GM18870 (cell line): ENCODE measurements around the gene HLCS.

ENCODE experiments used
- ATAC-seq: cut with Tn5 transposase; IDR thresholded peaks from one replicate; pipeline ENCODE4 v1.9.1; 2021; ENCODE audit warnings: moderate library complexity; ENCODE audit not compliant: unreplicated experiment

Gene HLCS

DNA sequence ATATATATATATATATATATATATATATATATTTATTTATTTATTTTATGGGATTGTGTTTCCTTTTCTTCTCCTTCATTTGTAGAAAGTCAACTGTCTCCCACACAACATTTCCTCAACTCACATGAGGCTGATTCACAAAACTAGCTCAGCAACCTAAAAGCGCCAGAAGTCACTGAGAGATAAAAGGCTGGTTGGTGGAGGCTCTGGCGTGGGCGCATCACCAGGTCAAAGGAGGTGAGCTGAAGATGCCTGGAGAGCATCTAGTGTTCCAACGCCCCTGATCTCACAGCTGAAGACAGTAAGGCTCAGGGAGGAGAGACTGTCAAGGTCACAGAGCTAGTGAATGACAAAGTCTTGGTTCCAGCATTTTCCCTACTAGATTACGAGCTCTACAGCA lies 78.0 kb downstream of the HLCS start:
- ATAC-seq = no peak

DNA sequence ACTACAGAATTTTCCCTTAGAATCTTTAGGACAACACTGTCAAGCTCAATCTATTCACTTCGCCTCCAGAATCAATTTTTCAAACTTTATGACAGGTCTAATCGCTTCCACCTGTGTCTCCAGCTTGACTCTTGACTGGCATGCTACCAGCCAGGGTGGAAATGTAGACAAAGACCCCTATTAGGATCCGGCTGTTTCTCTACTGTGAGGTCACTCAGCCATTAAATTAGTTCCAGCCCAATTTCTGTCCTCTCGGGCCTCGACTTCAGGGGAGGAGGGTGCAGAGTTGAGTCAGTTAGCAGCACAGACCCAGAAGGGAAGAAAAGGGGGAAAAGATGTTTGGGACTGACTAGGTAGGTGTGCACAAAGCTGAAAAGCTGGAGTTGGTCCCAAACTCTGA lies 78.5 kb downstream of the HLCS start:
- no peak for ATAC-seq

DNA sequence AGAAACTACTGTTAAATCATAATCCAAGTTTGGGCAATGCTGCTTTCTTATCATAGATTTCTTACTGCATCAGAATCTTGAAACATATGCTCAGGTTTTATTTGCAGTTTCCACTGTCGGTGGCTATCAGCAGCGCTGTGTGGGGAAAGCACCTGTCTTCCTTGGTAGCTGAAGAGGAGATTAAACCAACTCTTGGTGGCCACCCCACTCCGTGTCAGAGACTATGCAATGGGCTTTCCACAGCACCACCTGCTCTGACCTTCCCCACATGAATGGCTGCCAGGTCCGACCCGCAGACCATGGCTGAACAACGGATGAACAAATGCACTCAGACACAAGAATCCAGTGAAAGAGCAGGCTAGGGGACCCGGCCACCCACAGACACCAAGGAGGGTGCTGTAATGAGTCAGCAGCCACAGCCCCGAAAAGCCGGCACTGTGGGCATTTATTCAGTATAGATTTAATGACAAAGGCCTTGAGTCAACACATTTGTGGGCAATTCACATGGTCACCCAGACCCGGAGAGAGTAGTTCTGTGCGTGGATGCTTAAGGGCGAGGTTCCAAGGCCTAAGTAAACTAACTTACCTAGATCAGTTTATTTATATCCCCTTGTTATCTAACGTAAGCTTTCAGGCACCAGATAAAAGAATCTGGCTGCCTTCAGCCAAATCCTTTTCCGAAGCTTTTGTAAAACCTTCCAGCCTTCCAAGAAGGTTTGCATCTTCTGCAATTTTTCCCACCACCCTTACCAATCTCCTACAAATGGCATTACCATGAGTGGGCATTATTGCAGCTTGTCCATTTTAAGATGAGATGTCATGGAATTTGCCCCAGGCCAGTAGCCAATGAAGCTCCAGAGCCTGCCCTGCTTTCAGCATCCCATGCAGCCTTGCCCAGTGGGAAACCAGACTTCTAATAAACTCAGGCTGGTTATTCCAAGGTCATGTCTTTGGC lies 82.7 kb downstream of the HLCS start:
- ATAC-seq = no peak

DNA sequence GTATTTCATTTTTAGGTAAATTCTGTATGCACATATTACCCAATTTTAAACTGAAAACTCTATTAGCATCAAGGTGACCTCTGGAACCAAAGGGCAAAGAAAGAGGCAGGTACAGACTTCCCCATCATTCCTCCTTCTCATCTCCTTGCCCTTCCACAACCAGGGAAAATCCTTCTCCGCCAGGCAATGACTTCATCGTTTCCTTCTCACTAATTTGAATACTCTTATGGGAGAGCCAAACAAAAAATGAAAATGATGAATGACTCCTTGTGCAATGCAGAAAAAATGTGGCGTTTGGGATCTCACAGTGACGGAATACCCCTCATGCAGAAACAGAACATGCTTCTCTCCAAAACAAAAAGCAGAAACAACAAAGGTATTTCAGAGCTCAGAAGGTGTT lies 83.7 kb downstream of the HLCS start:
- no peak for ATAC-seq

DNA sequence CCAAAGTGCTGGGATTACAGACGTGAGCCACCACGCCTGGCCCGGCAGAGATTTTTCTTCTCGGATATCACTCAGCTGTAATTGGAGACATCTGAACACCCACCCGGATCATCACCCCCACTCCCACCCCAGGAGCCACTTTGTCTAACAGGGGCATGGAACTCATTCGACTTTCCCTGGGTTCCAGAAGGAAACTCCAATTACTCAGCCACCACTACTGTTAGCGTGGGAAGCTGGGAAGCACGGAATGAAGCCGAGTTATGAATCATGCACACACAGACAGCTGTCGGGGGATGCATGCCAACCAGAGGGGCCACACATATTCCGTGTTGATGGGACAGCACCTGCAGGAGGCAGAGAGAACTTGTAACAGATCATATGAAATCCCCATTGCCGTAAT lies 85.2 kb downstream of the HLCS start:
- ATAC-seq = no peak

DNA sequence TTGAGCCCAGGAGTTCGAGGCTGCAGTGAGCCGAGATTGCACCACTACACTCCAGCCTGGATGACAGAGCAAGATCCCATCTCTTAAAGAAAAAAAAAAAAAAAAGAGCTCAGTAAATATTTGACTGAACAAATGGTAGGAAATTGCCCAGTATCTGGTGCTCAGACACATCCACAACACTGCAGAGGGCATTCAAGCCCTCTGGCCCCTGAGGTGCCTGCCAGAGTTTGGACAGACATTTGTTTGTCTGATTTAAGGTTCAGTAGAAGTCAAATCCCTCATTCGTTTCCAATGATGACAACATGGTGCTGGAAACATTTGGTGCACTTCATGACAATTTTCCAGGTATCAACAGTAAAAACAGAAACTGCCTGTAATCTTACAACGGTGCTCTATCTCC lies 86.6 kb downstream of the HLCS start:
- ATAC-seq = no peak

DNA sequence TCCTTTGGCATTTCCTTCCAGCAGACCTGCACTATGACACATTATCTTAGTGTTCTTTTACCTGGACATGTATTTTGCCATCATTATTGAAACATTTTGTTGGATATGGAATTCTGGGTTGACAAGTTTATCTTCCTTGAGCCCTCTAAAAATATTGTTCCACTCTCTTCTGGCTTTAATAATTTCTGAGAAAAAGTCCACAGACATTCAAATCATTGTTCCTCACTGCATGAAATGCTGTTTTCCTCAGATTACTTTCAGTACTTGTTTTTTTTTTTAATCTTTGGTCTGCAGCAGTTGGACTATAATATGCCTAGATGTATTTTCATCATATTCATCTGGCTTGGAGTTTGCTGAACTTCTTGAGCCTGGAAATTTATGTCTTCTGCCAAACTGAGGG lies 88.7 kb downstream of the HLCS start:
- no peak for ATAC-seq

DNA sequence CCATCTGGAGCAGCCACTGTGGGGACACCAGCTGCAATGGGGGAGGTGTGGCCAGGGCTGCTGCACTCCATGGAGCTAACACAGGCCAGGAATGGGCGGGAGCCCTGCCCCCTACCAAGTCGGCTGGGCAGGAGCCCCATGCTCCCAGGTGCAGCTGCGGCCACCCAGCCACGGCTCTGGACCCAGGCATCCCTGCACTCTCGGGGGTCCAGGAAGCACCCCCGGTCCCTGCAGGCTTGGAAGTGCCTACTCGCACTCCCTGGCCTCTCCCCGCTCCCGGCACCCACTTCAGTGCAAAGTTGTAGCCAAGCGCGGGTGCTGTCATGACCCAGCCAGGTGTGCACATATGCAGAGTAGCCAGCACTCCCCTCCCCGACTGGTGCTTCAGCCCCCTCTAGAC lies 91.8 kb downstream of the HLCS start:
- ATAC-seq = no peak

DNA sequence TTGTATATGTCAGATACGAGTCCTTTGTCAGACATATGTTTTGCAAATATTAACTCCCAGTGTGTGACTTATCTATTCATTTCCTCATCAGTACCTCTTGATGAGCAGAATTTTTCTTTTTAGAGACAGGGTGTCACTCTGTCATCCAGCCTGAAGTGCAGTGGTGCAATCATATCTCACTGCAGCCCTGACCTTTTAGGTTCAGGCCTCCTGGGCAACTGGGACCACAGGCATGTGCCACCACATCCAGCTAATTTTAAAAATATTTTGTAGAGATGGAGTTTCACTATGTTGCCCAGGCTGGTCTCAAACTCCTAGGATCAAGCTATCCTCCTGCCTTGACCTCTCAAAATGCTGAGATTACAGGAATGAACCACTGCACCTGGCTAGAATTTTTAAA lies 93.0 kb downstream of the HLCS start:
- ATAC-seq = no peak

DNA sequence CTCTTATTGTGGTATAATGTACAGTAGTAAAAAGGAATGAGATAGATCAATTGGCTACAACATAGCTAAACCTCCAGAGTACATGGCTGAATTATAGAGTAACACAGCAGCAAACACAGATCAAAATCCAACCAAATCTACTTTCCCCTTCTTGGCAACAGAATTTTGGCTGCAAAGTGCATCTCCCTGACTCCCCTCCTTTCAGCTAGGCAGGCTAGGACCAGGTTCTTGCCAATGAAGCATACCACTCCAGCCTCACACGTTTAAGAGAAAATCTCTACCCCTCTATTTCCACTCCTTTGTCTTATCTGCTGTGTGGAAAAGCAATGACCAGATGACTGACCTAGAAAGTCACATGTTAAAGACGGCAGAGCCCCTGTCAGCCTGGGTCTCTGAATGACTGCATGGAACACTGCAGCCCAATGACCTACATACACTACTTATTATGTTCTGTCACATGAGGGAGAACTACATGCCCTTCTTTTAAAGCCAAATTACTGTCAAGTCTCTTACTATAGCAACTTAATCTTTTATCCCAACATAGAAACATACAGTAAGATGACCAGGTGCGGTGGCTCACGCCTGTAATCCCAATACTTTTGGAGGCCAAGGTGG lies 99.1 kb downstream of the HLCS start:
- no peak for ATAC-seq

DNA sequence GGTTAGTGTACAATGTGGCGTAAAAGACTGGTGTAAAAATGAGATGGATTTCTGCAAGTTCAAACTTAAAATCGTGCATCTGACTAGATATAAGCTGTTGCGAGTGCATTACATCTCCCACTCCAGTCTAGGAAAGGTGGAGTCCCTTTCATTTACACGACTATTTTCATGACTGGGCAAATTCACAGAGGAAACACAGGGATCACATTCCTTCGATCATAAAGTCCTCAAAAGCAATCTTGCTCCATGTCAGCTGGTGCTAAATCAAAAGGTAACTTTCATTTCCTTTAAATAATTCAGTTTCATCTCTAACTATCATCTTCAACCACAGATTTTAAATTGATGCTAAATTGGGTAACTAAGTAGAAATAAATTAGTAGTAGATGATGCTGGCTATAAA lies 100.0 kb downstream of the HLCS start:
- no peak for ATAC-seq

DNA sequence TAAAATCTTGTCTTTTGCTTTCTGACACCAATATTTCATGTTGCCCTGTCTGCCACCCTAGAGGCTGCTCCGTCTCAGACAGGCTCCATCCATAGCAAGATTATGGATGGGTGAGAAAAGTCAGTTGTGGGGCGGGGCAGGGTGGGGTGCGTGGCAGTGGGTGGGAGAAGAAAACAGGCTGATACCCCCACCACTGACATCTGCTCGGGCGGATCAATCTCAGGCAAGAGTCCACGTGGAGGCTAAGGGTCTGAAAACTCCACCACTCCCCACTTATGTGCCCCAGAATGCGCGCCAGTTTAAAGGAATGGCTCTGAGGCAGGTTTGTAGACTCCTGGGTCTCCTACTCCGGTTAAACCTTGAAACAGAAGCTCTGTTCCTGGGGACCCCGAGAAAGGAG lies 101.5 kb downstream of the HLCS start:
- no peak for ATAC-seq

DNA sequence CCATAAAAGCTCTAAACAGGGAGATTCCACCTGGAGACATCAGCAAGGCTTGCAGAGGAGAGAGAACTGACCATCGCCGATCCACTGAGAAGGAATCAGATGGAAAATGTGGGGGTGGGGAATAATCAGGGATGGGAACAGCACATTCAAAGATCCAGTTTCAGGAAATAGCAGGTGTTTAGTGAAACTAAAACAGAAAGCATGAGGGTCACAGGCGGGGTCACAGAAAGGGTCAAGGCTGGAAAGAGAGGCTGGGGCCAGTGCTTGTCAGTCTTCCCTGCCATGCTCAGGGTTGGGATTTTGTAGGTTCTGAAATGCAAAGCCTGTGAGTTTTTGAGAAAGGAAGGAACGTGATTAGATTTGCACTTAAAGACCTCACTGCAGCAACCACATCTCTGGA lies 103.2 kb downstream of the HLCS start:
- ATAC-seq = no peak

DNA sequence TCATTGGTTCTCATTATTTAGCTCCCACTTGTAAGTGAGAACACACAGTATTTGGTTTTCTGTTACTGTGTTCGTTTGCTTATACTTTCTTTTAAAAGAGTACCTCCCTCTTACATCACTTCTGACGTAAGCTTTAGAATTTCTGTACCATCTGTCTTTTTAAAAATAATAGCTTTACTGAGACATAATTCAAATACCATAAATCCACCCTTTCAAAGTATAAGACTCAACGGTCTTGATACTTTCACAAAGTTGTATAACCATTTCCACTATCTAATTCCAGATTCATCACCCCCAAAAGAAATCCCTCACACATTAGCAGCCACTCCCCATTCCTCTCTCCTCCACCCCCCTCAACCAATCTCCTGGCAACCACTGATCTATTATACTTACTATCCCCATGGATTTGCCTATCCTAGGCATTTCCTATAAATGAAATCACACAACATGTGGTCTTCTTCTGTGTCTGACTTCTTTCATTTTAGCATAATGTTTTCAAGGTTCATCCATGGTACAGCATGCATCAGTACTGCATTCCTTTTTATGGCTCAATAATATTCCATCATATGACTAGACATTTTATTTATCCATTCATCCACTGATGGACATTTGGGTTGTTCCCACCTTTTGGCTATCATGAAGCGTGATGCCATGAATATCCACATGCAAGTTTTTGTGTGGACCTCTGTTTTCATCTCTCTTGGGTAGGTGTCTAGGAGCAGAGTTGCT lies 104.7 kb downstream of the HLCS start:
- no peak for ATAC-seq

DNA sequence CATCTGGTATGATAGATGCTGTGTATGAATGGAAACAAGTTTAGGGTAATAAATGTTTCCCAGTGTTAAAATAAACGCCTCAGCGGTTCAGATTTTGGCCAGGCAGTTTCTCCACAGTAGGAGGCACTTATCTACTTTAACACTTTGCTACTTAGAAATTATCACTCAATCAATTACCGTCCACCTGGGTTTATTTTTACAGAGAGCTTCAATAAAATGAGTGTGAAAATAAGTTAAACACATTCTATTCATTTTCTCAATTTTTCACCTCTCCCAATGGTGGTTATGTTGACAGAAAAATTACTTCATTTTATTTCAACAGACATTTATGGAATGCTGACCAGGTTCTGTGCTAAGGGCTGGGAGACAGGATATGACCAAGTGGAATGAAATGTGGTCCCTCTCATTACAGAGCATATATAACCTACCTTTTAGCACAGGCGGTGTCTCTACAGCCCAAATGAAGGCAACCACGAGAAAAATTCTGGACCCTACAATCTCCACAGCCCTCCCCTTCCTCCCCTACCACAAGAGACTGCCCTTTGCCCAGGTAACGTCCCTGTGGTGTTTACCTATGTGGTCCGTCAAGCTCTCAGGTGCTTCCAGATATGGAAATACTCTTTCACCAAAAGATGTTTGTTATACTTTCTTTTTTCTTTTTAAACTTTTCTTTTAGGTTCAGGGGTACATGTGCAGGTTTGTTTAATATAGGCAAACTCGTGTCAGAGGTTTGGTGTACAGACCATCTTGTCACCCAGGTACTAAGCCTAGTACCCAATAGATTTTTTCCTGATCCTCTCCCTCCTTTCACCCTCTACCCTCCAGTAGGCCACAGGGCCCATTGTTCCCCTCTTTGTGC lies 105.5 kb downstream of the HLCS start:
- no peak for ATAC-seq

DNA sequence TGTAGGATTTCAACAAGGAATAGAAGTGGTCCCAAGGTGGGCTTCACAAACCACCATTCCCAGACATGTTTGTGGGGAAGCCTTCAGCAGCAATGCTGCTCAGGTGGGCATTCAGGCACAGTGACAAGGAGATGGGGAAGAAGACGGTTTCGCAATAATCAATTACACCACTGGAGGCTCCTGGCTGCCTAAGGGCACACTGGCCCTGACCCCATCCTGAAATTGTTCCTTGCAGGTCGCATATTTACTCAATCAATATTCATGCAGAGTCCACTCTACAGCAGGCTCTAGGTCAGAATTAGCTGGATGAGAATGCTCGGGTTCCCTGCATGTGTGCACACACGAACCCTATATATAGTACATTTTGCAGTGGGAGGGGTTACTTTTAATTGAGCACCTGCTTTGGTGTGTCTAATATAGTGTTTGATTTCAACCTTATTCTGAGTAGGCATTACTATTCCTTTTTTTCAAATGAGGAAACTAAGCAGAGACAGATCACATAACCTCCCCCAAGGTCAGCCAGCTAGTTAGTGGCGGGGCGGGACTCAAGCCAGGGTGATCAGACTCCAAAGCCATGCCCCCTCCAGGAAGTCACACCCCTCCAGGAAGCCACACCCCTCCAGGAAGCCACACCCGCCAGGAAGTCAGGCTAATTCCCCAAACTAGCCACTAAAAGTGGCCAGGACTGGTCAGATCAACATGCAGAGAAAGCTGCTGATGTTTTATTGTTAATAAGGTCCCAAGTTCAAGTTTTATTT lies 106.5 kb downstream of the HLCS start:
- no peak for ATAC-seq

DNA sequence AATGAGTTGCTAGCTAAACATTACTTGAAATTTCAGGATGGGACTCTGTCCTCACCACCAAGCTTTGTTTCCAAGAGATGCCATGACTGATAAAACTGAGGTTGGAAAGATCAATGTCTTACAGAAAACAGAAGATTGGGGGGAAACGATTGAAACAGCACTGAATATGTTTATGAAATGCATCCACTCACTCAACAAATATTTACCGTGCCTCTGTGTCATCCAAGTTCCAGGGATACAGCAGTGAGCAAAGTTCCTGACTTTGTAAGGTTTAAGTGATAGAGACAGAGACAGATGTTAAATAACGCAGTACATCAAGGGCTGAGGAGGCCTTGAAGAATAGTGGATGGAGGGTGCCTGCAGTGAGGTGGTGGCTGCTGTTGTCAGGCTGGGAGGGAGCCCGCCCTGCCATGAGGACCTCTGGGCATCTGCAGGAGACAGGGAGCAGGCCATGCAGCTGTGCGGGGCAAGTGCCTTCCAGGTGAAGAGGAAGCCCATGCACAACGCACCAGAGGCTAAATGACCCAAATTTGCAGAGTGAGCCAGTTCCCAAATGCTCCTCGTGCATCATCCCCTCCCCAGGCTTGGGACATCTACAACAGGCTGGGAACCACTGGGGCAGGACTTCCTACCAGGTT lies 108.0 kb downstream of the HLCS start:
- ATAC-seq = no peak

DNA sequence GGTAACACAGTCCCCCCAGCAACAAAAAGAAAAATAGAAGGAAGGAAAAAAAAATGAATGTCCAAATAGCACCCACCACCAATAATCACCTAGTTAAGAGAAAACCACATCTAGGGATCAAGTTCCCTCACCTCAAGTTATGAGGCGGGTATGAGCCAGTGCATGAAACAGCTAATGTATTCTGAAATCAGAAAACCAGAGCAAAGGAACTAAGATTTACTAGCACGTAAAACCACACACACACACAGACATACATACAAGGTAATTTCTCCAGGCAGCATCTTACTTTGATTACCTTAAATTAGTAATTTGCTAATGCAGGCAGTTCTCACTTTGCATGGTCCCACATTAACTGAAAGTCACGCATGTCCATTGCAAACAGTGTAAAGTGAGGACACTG lies 109.8 kb downstream of the HLCS start:
- no peak for ATAC-seq

DNA sequence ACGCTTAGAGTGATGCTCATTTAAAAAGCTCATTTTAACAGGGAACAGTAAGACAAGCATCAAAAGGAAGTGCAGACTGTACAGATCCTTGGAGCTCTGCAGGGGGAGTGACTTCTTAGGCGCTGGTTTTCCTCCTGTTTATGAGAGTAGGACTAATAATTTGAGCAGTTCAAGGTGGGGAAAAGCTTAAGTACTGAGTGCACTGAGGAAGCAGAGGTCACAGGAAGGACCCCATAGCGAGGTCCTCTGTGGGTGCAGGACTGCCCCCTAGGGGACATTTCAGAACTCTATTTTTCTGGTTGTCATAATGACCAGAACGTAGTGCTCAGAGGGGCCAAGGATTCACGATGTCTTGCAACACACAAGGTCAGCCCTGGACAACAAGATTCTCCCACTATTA lies 112.1 kb downstream of the HLCS start:
- no peak for ATAC-seq

DNA sequence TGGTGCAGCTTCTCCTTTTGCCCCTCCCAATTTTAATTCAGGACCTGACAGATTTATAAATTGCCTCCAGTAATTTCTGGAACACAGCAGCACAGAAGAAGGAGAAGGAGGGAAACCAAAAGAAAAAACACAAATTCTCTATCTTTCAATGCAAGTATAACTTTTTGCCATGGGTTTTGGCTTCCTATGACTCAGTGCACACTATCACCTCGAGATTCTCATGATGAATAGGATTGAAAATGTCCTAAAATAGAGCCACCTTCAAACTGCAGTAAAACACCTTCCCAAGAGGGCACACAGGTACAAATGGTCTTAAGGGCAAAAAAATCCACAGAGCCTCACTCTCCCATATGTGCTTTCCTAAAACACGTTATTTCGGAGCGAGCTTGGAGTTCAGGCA lies 113.6 kb downstream of the HLCS start:
- ATAC-seq = no peak
